Measurements from ENCODE around the gene ZNF385B.

DNA sequence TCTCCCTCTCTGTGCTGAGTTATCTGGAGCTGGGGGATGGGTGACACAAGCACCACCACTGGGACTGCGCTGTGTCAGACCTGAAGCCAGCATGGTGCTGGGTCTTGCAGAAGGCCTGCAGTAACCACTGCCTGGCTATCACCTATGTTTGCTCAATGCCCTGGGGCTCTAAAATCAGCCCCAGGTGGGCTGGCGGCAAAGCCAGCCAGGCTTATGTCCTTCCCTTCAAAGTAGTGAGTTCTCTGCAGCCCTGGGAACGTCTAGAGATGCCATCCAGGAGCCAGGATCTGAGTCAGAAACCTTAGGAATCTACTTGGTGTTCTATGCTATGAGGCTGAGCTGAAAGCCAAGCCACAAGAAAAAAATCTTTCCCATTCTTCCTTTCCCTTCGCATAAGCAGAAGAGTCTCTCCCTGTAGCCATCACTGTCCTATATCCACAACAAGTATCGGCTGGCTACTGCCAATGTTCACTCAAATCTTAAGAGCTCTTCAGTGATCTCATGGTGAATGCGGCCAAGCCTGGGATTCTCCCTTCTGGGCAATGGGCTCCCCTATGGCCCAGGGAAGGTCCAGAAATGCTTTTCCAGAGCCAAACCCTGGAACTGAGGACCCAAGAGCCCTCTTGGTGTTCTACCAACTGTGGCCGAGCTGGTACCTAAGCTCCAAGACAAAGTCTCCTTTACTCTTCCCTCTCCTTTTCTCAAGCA, 248.7 kb downstream of the ZNF385B start:
- TF ChIP-seq, protein P1, sequence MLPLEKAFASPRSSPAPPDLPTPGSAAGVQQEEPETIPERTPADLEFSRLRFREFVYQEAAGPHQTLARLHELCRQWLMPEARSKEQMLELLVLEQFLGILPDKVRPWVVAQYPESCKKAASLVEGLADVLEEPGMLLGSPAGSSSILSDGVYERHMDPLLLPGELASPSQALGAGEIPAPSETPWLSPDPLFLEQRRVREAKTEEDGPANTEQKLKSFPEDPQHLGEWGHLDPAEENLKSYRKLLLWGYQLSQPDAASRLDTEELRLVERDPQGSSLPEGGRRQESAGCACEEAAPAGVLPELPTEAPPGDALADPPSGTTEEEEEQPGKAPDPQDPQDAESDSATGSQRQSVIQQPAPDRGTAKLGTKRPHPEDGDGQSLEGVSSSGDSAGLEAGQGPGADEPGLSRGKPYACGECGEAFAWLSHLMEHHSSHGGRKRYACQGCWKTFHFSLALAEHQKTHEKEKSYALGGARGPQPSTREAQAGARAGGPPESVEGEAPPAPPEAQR (CRISPR knock-in tag; IDR thresholded peaks at IDR 0.05) = no peak
- TF ChIP-seq, protein P2, sequence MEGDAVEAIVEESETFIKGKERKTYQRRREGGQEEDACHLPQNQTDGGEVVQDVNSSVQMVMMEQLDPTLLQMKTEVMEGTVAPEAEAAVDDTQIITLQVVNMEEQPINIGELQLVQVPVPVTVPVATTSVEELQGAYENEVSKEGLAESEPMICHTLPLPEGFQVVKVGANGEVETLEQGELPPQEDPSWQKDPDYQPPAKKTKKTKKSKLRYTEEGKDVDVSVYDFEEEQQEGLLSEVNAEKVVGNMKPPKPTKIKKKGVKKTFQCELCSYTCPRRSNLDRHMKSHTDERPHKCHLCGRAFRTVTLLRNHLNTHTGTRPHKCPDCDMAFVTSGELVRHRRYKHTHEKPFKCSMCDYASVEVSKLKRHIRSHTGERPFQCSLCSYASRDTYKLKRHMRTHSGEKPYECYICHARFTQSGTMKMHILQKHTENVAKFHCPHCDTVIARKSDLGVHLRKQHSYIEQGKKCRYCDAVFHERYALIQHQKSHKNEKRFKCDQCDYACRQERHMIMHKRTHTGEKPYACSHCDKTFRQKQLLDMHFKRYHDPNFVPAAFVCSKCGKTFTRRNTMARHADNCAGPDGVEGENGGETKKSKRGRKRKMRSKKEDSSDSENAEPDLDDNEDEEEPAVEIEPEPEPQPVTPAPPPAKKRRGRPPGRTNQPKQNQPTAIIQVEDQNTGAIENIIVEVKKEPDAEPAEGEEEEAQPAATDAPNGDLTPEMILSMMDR (IDR thresholded peaks at IDR 0.05) = no peak
- no peak for TF ChIP-seq NFYB (CRISPR knock-in tag; conservative IDR thresholded peaks at IDR 0.05; ENCODE audit: low read depth)
- no peak for TF ChIP-seq ZNF138 (CRISPR knock-in tag; conservative IDR thresholded peaks at IDR 0.05)
- TF ChIP-seq, protein P3, sequence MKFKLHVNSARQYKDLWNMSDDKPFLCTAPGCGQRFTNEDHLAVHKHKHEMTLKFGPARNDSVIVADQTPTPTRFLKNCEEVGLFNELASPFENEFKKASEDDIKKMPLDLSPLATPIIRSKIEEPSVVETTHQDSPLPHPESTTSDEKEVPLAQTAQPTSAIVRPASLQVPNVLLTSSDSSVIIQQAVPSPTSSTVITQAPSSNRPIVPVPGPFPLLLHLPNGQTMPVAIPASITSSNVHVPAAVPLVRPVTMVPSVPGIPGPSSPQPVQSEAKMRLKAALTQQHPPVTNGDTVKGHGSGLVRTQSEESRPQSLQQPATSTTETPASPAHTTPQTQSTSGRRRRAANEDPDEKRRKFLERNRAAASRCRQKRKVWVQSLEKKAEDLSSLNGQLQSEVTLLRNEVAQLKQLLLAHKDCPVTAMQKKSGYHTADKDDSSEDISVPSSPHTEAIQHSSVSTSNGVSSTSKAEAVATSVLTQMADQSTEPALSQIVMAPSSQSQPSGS (CRISPR knock-in tag; IDR thresholded peaks at IDR 0.05; ENCODE audit: borderline replicate concordance, low read depth) = no peak
- TF ChIP-seq, protein P4, sequence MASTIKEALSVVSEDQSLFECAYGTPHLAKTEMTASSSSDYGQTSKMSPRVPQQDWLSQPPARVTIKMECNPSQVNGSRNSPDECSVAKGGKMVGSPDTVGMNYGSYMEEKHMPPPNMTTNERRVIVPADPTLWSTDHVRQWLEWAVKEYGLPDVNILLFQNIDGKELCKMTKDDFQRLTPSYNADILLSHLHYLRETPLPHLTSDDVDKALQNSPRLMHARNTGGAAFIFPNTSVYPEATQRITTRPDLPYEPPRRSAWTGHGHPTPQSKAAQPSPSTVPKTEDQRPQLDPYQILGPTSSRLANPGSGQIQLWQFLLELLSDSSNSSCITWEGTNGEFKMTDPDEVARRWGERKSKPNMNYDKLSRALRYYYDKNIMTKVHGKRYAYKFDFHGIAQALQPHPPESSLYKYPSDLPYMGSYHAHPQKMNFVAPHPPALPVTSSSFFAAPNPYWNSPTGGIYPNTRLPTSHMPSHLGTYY (CRISPR knock-in tag; IDR thresholded peaks at IDR 0.05) = no peak
- TF ChIP-seq RELA (CRISPR knock-in tag; IDR thresholded peaks at IDR 0.05; ENCODE audit: borderline replicate concordance) = no peak
- no peak for TF ChIP-seq KAT7 (CRISPR knock-in tag; IDR thresholded peaks at IDR 0.05; ENCODE audit: borderline replicate concordance)
- TF ChIP-seq SP1 (CRISPR knock-in tag; conservative IDR thresholded peaks at IDR 0.05) = no peak
- TF ChIP-seq, protein P5, sequence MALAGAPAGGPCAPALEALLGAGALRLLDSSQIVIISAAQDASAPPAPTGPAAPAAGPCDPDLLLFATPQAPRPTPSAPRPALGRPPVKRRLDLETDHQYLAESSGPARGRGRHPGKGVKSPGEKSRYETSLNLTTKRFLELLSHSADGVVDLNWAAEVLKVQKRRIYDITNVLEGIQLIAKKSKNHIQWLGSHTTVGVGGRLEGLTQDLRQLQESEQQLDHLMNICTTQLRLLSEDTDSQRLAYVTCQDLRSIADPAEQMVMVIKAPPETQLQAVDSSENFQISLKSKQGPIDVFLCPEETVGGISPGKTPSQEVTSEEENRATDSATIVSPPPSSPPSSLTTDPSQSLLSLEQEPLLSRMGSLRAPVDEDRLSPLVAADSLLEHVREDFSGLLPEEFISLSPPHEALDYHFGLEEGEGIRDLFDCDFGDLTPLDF (CRISPR knock-in tag; IDR thresholded peaks at IDR 0.05) = no peak
- TF ChIP-seq NFE2L1 (CRISPR knock-in tag; IDR thresholded peaks at IDR 0.05) = no peak
- TF ChIP-seq, protein P6, sequence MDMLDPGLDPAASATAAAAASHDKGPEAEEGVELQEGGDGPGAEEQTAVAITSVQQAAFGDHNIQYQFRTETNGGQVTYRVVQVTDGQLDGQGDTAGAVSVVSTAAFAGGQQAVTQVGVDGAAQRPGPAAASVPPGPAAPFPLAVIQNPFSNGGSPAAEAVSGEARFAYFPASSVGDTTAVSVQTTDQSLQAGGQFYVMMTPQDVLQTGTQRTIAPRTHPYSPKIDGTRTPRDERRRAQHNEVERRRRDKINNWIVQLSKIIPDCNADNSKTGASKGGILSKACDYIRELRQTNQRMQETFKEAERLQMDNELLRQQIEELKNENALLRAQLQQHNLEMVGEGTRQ (CRISPR knock-in tag; IDR thresholded peaks at IDR 0.05) = no peak
- no peak for TF ChIP-seq CREB1 (CRISPR knock-in tag; IDR thresholded peaks at IDR 0.05)
